Endothelial cell of umbilical vein (primary cell): ENCODE results near the gene C4BPA. TPM values are rescaled to one million over a fixed set of nuclear protein-coding genes. Genes with fewer than 3 reads are reported as not detected.

Experiments used
- BruUV-seq: library from RNA; stranded (reverse); fragments of 400-500 nt; replicated peaks from 2 replicates; lab custom pipeline; 2021; lab: Mats Ljungman, UMichigan
- CTCF ChIA-PET: fragments of 300-600, 350-600 bp; sonication (Branson Sonifier 250); formaldehyde crosslinking; loops from one replicate; lab custom pipeline; 2021; ENCODE audit warnings: antibody characterized with exemption, inconsistent platforms; lab: Charles Lee
- POLR2A ChIA-PET: fragments of 300-600, 350-600 bp; sonication (Branson Sonifier 250); formaldehyde crosslinking; loops from one replicate; lab custom pipeline; 2021; ENCODE audit warnings: antibody characterized with exemption, inconsistent platforms; lab: Charles Lee
- DNase-seq: peaks from one replicate; pipeline ENCODE4 v3.0.0-alpha.2; 2011; ENCODE audit warnings: low read depth, low spot score
- FAIRE-seq: peaks from 2 replicates; lab custom pipeline; 2011; peaks lifted over from hg19 to GRCh38; lab: Jason Lieb, UNC
- H2AFZ ChIP-seq: 2 replicates; pipeline ENCODE4 v1.6.0; 2012; ENCODE audit warnings: low read depth, low read length, control low read depth, inconsistent platforms
- H3K27ac ChIP-seq: 2 replicates; pipeline ENCODE4 v1.5.1; 2011; ENCODE audit warnings: low read depth, mild to moderate bottlenecking, control low read depth, low read length, moderate library complexity; ENCODE audit not compliant: insufficient read depth
- H3K27me3 ChIP-seq, 2 experiments: 2 replicates each; pipeline versions ENCODE4 v1.6.0 to v1.6.1; 2011; ENCODE audit warnings: low read length in 2 of 2, mixed read lengths in 1 of 2; ENCODE audit not compliant: control insufficient read depth in 2 of 2, insufficient read depth in 2 of 2
- H3K36me3 ChIP-seq, 2 experiments: 2 replicates in 1 of 2; 3 replicates in 1 of 2; pipeline ENCODE4 v1.5.1; 2011; ENCODE audit warnings: low read length in 2 of 2, mild to moderate bottlenecking in 1 of 2, moderate library complexity in 1 of 2; ENCODE audit not compliant: control insufficient read depth in 2 of 2, insufficient read depth in 2 of 2; ENCODE audit errors: extremely low read depth in 1 of 2
- H3K4me1 ChIP-seq: 3 replicates; pipeline ENCODE4 v1.5.1; 2011; ENCODE audit warnings: mild to moderate bottlenecking, low read length; ENCODE audit not compliant: control insufficient read depth, insufficient read depth; ENCODE audit errors: extremely low read depth
- H3K4me2 ChIP-seq: 2 replicates; pipeline ENCODE4 v1.6.1; 2011; ENCODE audit warnings: low read length, control low read depth, mixed read lengths; ENCODE audit not compliant: insufficient read depth
- H3K4me3 ChIP-seq, 3 experiments: fragments of 200-600 bp in 1 of 3; sonication (generic), shearing (Covaris generic) in 1 of 3; replicated peaks in 1 of 3; 2 replicates each; pipeline ENCODE4 v1.5.1; 2011 to 2016; ENCODE audit warnings: control low read depth in 3 of 3, low read length in 3 of 3, mild to moderate bottlenecking in 2 of 3, inconsistent platforms in 1 of 3, low read depth in 1 of 3, moderate library complexity in 1 of 3; ENCODE audit not compliant: insufficient read depth in 1 of 3
- H3K79me2 ChIP-seq: 2 replicates; pipeline ENCODE4 v1.6.0; 2012; ENCODE audit warnings: low read length, inconsistent platforms; ENCODE audit not compliant: control insufficient read depth, insufficient read depth
- H3K9ac ChIP-seq: replicated peaks from 2 replicates; pipeline ENCODE3; 2011; ENCODE audit warnings: low read length, control low read depth; ENCODE audit not compliant: insufficient read depth; ENCODE audit errors: extremely low read depth
- H3K9me1 ChIP-seq: replicated peaks from 3 replicates; pipeline ENCODE4 v1.6.0; 2011; ENCODE audit warnings: mild to moderate bottlenecking, low read length; ENCODE audit not compliant: control insufficient read depth, insufficient read depth; ENCODE audit errors: extremely low read depth
- H3K9me3 ChIP-seq: replicated peaks from 2 replicates; pipeline ENCODE4 v1.5.1; 2012; ENCODE audit warnings: low read length, inconsistent platforms; ENCODE audit not compliant: control insufficient read depth, insufficient read depth
- H4K20me1 ChIP-seq: replicated peaks from 2 replicates; pipeline ENCODE3; 2011; ENCODE audit warnings: mild to moderate bottlenecking, low read length; ENCODE audit not compliant: control insufficient read depth, insufficient read depth; ENCODE audit errors: extremely low read depth
- CTCF ChIP-seq, 2 donors: IDR thresholded peaks; 1 replicate in 1 of 2; 2 replicates in 1 of 2; pipeline ENCODE4 v1.5.1; 2011; ENCODE audit warnings: low read length in 2 of 2, mild to moderate bottlenecking in 2 of 2, moderate library complexity in 2 of 2, control low read depth in 1 of 2, inconsistent platforms in 1 of 2, low read depth in 1 of 2; ENCODE audit not compliant: insufficient read depth in 1 of 2; ENCODE audit errors: extremely low read depth in 1 of 2
- EZH2 ChIP-seq: IDR thresholded peaks from 2 replicates; pipeline ENCODE4 v1.6.1; 2012; ENCODE audit warnings: borderline replicate concordance, low read depth, mild to moderate bottlenecking, moderate library complexity, low read length, inconsistent platforms; ENCODE audit not compliant: severe bottlenecking
- FOS ChIP-seq: IDR thresholded peaks from 2 replicates; pipeline ENCODE4 v1.6.1; 2011; ENCODE audit warnings: mild to moderate bottlenecking, low read length, moderate library complexity, borderline replicate concordance; ENCODE audit not compliant: insufficient read depth
- GATA2 ChIP-seq: IDR thresholded peaks from 2 replicates; pipeline ENCODE4 v1.7.0; 2011; ENCODE audit warnings: low read depth, mild to moderate bottlenecking, moderate library complexity, mixed read lengths, low read length; ENCODE audit not compliant: insufficient read length, insufficient read depth
- JUN ChIP-seq: IDR thresholded peaks from 2 replicates; pipeline ENCODE4 v1.6.1; 2011; ENCODE audit warnings: borderline replicate concordance, low read depth; ENCODE audit not compliant: insufficient read length, insufficient read depth
- MAX ChIP-seq: IDR thresholded peaks from 2 replicates; pipeline ENCODE4 v1.6.1; 2011; ENCODE audit not compliant: insufficient read depth, insufficient read length
- MYC ChIP-seq: IDR thresholded peaks from one replicate; pipeline ENCODE4 v1.6.1; 2011; ENCODE audit warnings: mild to moderate bottlenecking, low read depth, low read length
- POLR2A ChIP-seq: IDR thresholded peaks from 2 replicates; pipeline ENCODE4 v1.6.1; 2012; ENCODE audit warnings: low read depth, mild to moderate bottlenecking, control low read depth, low read length
- POLR2AphosphoS5 ChIP-seq: IDR thresholded peaks from 2 replicates; pipeline ENCODE4 v1.6.1; 2012; ENCODE audit warnings: low read depth, mild to moderate bottlenecking, control low read depth, low read length, moderate library complexity; ENCODE audit not compliant: insufficient read depth
- dilution Hi-C: fragments of 300-500 bp; cut with MboI; formaldehyde crosslinking; loops from one replicate; pipeline ENCODE4 v1.15.0; 2019; ENCODE audit warnings: low sequenced_read_pairs; ENCODE audit not compliant: extremely low pct_ligation_motif_present
- intact Hi-C: fragments of 100-400 bp; cut with micrococcal nuclease; formaldehyde crosslinking; loops from one replicate; pipeline ENCODE4 v1.10.0; 2022
- polyA plus RNA-seq, 4 experiments: library from polyadenylated mRNA; depleted of rRNA in 3 of 4; stranded (reverse) in 3 of 4; unstranded in 1 of 4; fragments of >200 nt; gene quantifications; 2 replicates each; pipeline versions ENCODE4 v1.2.1 to v1.2.3, GENCODE V29; 2011 to 2012; ENCODE audit warnings: missing spikeins in 1 of 4
- total RNA-seq: library from RNA; stranded (reverse); gene quantifications from 2 replicates; pipeline ENCODE4 v1.2.3, GENCODE V29; 2021

C4BPA gene
- total and polyA plus RNA-seq, 2 donors (not counting 3 experiments of a cell fraction or from before 2014, with no cell fraction given) = not detected

- no peaks in the 10 kb centered on the region for H4K20me1 ChIP-seq
- no peaks in the 10 kb centered on the region for H3K9me3 ChIP-seq
- H3K4me1 ChIP-seq = no peaks in the 10 kb centered on the region
- no peak overlapping the region for H3K9ac ChIP-seq
- no peak overlapping the region for H3K4me3 ChIP-seq
- dilution Hi-C loops = no loop called here
- no peaks in the 10 kb centered on the region for H3K79me2 ChIP-seq
- no TSS peak for BruUV-seq
- FAIRE-seq = no peak
- intact Hi-C loops = no loop called here
- no peak for DNase-seq
- no peak overlapping the region for H3K27ac ChIP-seq
- H3K4me2 ChIP-seq = no peak overlapping the region
- no peak overlapping the region for H2AFZ ChIP-seq
- TF ChIP-seq CTCF (IDR thresholded peaks at IDR 0.05; ENCODE audit: extremely low read depth in 1 of 2, insufficient read depth in 1 of 2, low read depth in 1 of 2, low read length in 2 of 2) (no peak), EZH2 (no peak), JUN (no peak), MAX (no peak), GATA2 (no peak), MYC (no peak), POLR2A (no peak), FOS (no peak), POLR2AphosphoS5 (no peak)
- POLR2A ChIA-PET = no interaction called here
- H3K36me3 ChIP-seq = no peaks in the 10 kb centered on the region
- H3K27me3 ChIP-seq = peaks cover 0 to under 1% of the 10 kb centered on the region in 2 experiments
- CTCF ChIA-PET = no interaction called here
- no peaks in the 10 kb centered on the region for H3K9me1 ChIP-seq
Observed at GRCh38 chr1:207173396-207173795, 69.4 kb downstream of the C4BPA start.
